Trophoblast cell (in vitro differentiated cells and primary cell): Measurements from ENCODE around the gene TRIM71.

Experiments used
- DNase-seq, 2 donors: peaks; one replicate each; pipeline ENCODE4 v3.0.0-alpha.2; 2016
- H2AFZ ChIP-seq: 2 replicates; pipeline ENCODE4 v1.6.1; 2013; ENCODE audit warnings: low read length, moderate library complexity, mild to moderate bottlenecking; ENCODE audit not compliant: insufficient read depth, poor library complexity
- H2AK5ac ChIP-seq: 2 replicates; pipeline ENCODE4 v1.6.1; 2013; ENCODE audit warnings: mild to moderate bottlenecking, low read length
- H2BK120ac ChIP-seq: 2 replicates; pipeline ENCODE4 v1.6.1; 2013; ENCODE audit warnings: low read length, mild to moderate bottlenecking, moderate library complexity; ENCODE audit not compliant: insufficient read depth, poor library complexity
- H2BK12ac ChIP-seq: 2 replicates; pipeline ENCODE4 v1.6.1; 2013; ENCODE audit warnings: mild to moderate bottlenecking, low read length, moderate library complexity
- H2BK5ac ChIP-seq: 2 replicates; pipeline ENCODE4 v1.6.1; 2013; ENCODE audit warnings: low read length, low read depth, moderate library complexity, mild to moderate bottlenecking; ENCODE audit not compliant: poor library complexity
- H3K14ac ChIP-seq: 2 replicates; pipeline ENCODE4 v1.6.1; 2013; ENCODE audit warnings: mild to moderate bottlenecking, low read length
- H3K18ac ChIP-seq: 2 replicates; pipeline ENCODE4 v1.6.1; 2013; ENCODE audit warnings: mild to moderate bottlenecking, low read length
- H3K23ac ChIP-seq: 2 replicates; pipeline ENCODE4 v1.6.1; 2013; ENCODE audit warnings: low read length
- H3K27ac ChIP-seq: 2 replicates; pipeline ENCODE4 v1.5.1; 2013; ENCODE audit warnings: low read depth, mild to moderate bottlenecking, inconsistent platforms, low read length, moderate library complexity
- H3K27me3 ChIP-seq: 2 replicates; pipeline ENCODE4 v1.6.1; 2013; ENCODE audit warnings: inconsistent platforms, mild to moderate bottlenecking, low read length, moderate library complexity; ENCODE audit not compliant: insufficient read depth
- H3K36me3 ChIP-seq, 2 experiments: 1 replicate in 1 of 2; 2 replicates in 1 of 2; pipeline ENCODE4 v1.6.1; 2013; ENCODE audit warnings: low read length in 2 of 2, mild to moderate bottlenecking in 2 of 2, moderate library complexity in 1 of 2; ENCODE audit not compliant: insufficient read depth in 2 of 2, control insufficient read depth in 1 of 2
- H3K4ac ChIP-seq: 2 replicates; pipeline ENCODE4 v1.6.1; 2013; ENCODE audit warnings: low read depth, mild to moderate bottlenecking, low read length, moderate library complexity
- H3K4me1 ChIP-seq, 2 experiments: 1 replicate in 1 of 2; 2 replicates in 1 of 2; pipeline ENCODE4 v1.6.1; 2013; ENCODE audit warnings: low read length in 2 of 2, mild to moderate bottlenecking in 2 of 2, moderate library complexity in 1 of 2; ENCODE audit not compliant: insufficient read depth in 2 of 2, control insufficient read depth in 1 of 2
- H3K4me2 ChIP-seq: 2 replicates; pipeline ENCODE4 v1.6.1; 2013; ENCODE audit warnings: inconsistent platforms, mild to moderate bottlenecking, low read length, moderate library complexity
- H3K4me3 ChIP-seq: 2 replicates; pipeline ENCODE4 v1.5.1; 2013; ENCODE audit warnings: mild to moderate bottlenecking, low read depth, low read length, inconsistent platforms
- H3K79me1 ChIP-seq: one replicate; pipeline ENCODE4 v1.6.1; 2013; ENCODE audit warnings: low read length
- H3K79me2 ChIP-seq: 2 replicates; pipeline ENCODE4 v1.6.1; 2013; ENCODE audit warnings: low read length, mild to moderate bottlenecking; ENCODE audit not compliant: control insufficient read depth, insufficient read depth, poor library complexity
- H3K9ac ChIP-seq: 2 replicates; pipeline ENCODE4 v1.6.1; 2013; ENCODE audit warnings: mild to moderate bottlenecking, low read length
- H3K9me3 ChIP-seq: 2 replicates; pipeline ENCODE4 v1.6.1; 2013; ENCODE audit warnings: low read depth, mild to moderate bottlenecking, control low read depth, inconsistent platforms, low read length; ENCODE audit not compliant: insufficient read depth
- H4K12ac ChIP-seq: 2 replicates; pipeline ENCODE4 v1.6.1; 2013; ENCODE audit warnings: low read depth, mild to moderate bottlenecking, low read length, moderate library complexity
- H4K8ac ChIP-seq: 2 replicates; pipeline ENCODE4 v1.6.1; 2013; ENCODE audit warnings: low read depth, mild to moderate bottlenecking, low read length, moderate library complexity
- H4K91ac ChIP-seq: one replicate; pipeline ENCODE4 v1.6.1; 2013; ENCODE audit warnings: low read depth, mild to moderate bottlenecking, low read length, moderate library complexity
- WGBS: extraction: QIAGEN DNeasy Blood & Tissue Kit; methylation state at CpG from one replicate; pipeline ENCODE4 v1.1.7; 2013; ENCODE audit warnings: missing lambda C conversion rate; ENCODE audit not compliant: insufficient read length, insufficient coverage; ENCODE audit errors: extremely low coverage; 5-methylcytosine and 5-hydroxymethylcytosine counted together

TRIM71 gene

GRCh38 chr3:32865383-32865782, 47.6 kb downstream of the TRIM71 start:
- Histone ChIP-seq H2BK5ac (peak overlapping the region; percentile 91), H3K18ac (peak overlapping the region; percentile 56), H3K4me2 (peak overlapping the region; percentile 43), H3K79me2 (peaks cover 22% of the 10 kb centered on the region), H3K79me1 (peaks cover 23% of the 10 kb centered on the region), H3K9ac (no peak overlapping the region), H4K8ac (peak overlapping the region; percentile 57), H3K4ac (no peak overlapping the region), H3K4me3 (no peak overlapping the region), H3K9me3 (peaks cover 2% of the 10 kb centered on the region), H2AK5ac (no peak overlapping the region), H3K14ac (no peak overlapping the region), H2BK12ac (peak overlapping the region; percentile 79), H3K36me3 (no peaks in the 10 kb centered on the region), H4K12ac (no peak overlapping the region), H4K91ac (peak overlapping the region; percentile 74), H3K4me1 (peaks cover 44 to 47% of the 10 kb centered on the region in 2 experiments), H3K27ac (peak overlapping the region; percentile 96), H2BK120ac (peak overlapping the region; percentile 81), H3K23ac (no peak overlapping the region), H3K27me3 (no peaks in the 10 kb centered on the region), H2AFZ (no peak overlapping the region)
- WGBS, result no CpG with 5 or more reads among the region's 6 CpGs
- DNase-seq, result peak; percentile 86 to 94

- H3K9ac ChIP-seq, result no peak overlapping the region
- H3K14ac ChIP-seq, result peak overlapping the region; percentile 6
- H3K4me3 ChIP-seq, result no peak overlapping the region
- peak overlapping the region; percentile 4 for H2BK5ac ChIP-seq
- H4K91ac ChIP-seq, result peak overlapping the region; percentile 59
- peak overlapping the region; percentile 2 for H3K18ac ChIP-seq
- no peak overlapping the region for H3K4me2 ChIP-seq
- H2AFZ ChIP-seq, result no peak overlapping the region
- peaks cover 48 to 53% of the 10 kb centered on the region in 2 experiments for H3K4me1 ChIP-seq
- no CpG with 5 or more reads among the region's 5 CpGs for WGBS
- H3K79me1 ChIP-seq, result peaks cover 23% of the 10 kb centered on the region
- no peak overlapping the region for H3K23ac ChIP-seq
- peak overlapping the region; percentile 2 for H2BK120ac ChIP-seq
- H3K9me3 ChIP-seq, result no peaks in the 10 kb centered on the region
- DNase-seq, result no peak
- H4K8ac ChIP-seq, result no peak overlapping the region
- peak overlapping the region; percentile 37 for H2BK12ac ChIP-seq
- H4K12ac ChIP-seq, result no peak overlapping the region
- peaks cover 27% of the 10 kb centered on the region for H3K79me2 ChIP-seq
- no peak overlapping the region for H2AK5ac ChIP-seq
- H3K27me3 ChIP-seq, result no peaks in the 10 kb centered on the region
- H3K36me3 ChIP-seq, result no peaks in the 10 kb centered on the region
- H3K4ac ChIP-seq, result peak overlapping the region; percentile 90
- peak overlapping the region; percentile 84 for H3K27ac ChIP-seq
These were observed 48.7 kb downstream of the TRIM71 start for GRCh38 chr3:32866533-32866932.

DNA sequence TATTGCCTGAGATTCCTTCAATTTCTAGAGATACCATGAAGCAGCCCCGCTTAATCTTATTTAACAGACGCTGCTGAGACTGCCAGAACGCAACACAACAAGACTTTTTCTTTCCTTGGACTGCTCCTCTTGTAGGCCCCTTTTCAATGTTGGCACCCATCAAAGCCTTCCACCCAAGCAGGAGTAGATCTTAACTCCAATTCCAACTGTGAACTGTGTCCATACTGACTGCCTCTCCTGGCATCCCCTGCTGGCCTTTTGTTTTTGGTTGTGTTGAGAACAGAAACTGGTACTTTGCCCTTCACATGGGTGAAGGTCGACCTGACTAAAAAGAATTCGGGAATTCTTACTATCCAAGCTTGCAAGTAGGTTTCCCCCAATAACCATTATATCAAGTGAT, 50.2 kb downstream of the TRIM71 start:
- peak overlapping the region; percentile 19 for H2BK12ac ChIP-seq
- no peak overlapping the region for H2BK5ac ChIP-seq
- no CpG with 5 or more reads among the region's 5 CpGs for WGBS
- peaks cover 42 to 55% of the 10 kb centered on the region in 2 experiments for H3K4me1 ChIP-seq
- no peak overlapping the region for H4K12ac ChIP-seq
- H4K91ac ChIP-seq, result peak overlapping the region; percentile 4
- no peak overlapping the region for H3K4me2 ChIP-seq
- H3K27me3 ChIP-seq, result no peaks in the 10 kb centered on the region
- H3K4me3 ChIP-seq, result no peak overlapping the region
- H2BK120ac ChIP-seq, result no peak overlapping the region
- H3K36me3 ChIP-seq, result no peaks in the 10 kb centered on the region
- H2AFZ ChIP-seq, result no peak overlapping the region
- no peak overlapping the region for H3K14ac ChIP-seq
- H3K79me1 ChIP-seq, result peaks cover 23% of the 10 kb centered on the region
- no peak for DNase-seq
- H3K79me2 ChIP-seq, result peaks cover 28% of the 10 kb centered on the region
- no peak overlapping the region for H4K8ac ChIP-seq
- peak overlapping the region; percentile 93 for H3K4ac ChIP-seq
- no peak overlapping the region for H3K9ac ChIP-seq
- no peak overlapping the region for H2AK5ac ChIP-seq
- no peaks in the 10 kb centered on the region for H3K9me3 ChIP-seq
- no peak overlapping the region for H3K18ac ChIP-seq
- peak overlapping the region; percentile 22 for H3K23ac ChIP-seq
- peak overlapping the region; percentile 22 for H3K27ac ChIP-seq

DNA sequence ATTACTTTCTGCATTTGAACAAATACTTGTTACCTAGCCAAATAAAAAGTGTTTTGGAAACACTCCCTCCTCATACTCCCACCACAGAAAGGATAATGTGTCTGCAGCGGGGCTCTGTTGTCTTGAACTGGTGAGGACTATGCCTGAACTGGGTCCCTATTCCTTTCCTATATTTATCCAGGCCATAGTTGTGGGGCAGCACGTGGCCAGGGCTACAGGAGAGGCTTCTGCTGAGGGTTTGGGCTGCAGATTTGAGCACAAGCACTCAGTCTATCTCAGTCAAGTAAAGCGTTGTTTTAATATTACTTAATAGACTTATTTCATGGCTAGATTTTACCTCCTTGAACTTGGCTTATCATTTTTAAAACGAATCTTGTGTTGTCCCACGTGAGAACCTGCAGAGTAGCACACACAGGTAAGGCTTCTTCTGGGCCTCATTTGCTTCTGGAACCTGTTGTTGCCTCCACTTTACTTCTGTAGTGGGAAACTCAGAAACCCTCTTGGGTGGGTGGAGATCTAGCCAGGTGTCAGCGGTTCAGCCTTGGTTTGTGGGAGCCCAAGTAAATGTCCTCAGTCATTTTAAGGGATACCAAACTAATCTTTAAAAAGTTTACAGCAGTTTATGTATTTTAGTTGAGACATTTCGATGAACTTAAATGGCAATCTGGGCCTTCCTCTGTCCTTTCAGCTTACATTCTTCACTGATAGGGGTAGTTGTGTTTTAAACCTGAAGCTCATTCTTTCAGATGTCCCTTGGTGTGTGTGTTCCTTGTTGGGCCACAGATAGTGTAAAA, 51.1 kb downstream of the TRIM71 start:
- H4K12ac ChIP-seq, result no peak overlapping the region
- no peak overlapping the region for H2AFZ ChIP-seq
- H3K9me3 ChIP-seq, result no peaks in the 10 kb centered on the region
- H3K36me3 ChIP-seq, result peaks cover 4% of the 10 kb centered on the region in 2 experiments
- H3K27me3 ChIP-seq, result no peaks in the 10 kb centered on the region
- WGBS, result no CpG with 5 or more reads among the region's 7 CpGs
- H3K18ac ChIP-seq, result no peak overlapping the region
- DNase-seq, result peak in 1 of 2 donors; percentile 57
- H3K4me2 ChIP-seq, result peak overlapping the region; percentile 32
- peaks cover 31% of the 10 kb centered on the region for H3K79me2 ChIP-seq
- H3K23ac ChIP-seq, result no peak overlapping the region
- peaks cover 23% of the 10 kb centered on the region for H3K79me1 ChIP-seq
- no peak overlapping the region for H3K4me3 ChIP-seq
- H2BK5ac ChIP-seq, result peak overlapping the region; percentile 86
- peaks cover 42 to 54% of the 10 kb centered on the region in 2 experiments for H3K4me1 ChIP-seq
- peak overlapping the region; percentile 68 for H3K14ac ChIP-seq
- H3K27ac ChIP-seq, result peak overlapping the region; percentile 90
- peak overlapping the region; percentile 79 for H2BK12ac ChIP-seq
- H3K4ac ChIP-seq, result peak overlapping the region; percentile 80
- H2BK120ac ChIP-seq, result peak overlapping the region; percentile 70
- no peak overlapping the region for H3K9ac ChIP-seq
- H4K91ac ChIP-seq, result peak overlapping the region; percentile 74
- H4K8ac ChIP-seq, result peak overlapping the region; percentile 67
- peak overlapping the region; percentile 80 for H2AK5ac ChIP-seq
